ENCODE data around the gene THAP7.

GRCh38 chr22:20985720-20986119 is 16.2 kb downstream of the THAP7 start:
- TF ChIP-seq, protein P1, sequence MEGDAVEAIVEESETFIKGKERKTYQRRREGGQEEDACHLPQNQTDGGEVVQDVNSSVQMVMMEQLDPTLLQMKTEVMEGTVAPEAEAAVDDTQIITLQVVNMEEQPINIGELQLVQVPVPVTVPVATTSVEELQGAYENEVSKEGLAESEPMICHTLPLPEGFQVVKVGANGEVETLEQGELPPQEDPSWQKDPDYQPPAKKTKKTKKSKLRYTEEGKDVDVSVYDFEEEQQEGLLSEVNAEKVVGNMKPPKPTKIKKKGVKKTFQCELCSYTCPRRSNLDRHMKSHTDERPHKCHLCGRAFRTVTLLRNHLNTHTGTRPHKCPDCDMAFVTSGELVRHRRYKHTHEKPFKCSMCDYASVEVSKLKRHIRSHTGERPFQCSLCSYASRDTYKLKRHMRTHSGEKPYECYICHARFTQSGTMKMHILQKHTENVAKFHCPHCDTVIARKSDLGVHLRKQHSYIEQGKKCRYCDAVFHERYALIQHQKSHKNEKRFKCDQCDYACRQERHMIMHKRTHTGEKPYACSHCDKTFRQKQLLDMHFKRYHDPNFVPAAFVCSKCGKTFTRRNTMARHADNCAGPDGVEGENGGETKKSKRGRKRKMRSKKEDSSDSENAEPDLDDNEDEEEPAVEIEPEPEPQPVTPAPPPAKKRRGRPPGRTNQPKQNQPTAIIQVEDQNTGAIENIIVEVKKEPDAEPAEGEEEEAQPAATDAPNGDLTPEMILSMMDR (IDR thresholded peaks at IDR 0.05) = no peak
- TF ChIP-seq POLR2A (IDR thresholded peaks at IDR 0.05) = no peak

Data from adrenal gland (tissue), 5 donors.